Fibroblast of skin of scalp (primary cell): ENCODE measurements around the gene CDK4.
"Not testable (repeated sequence)": the region's sequence is repeated elsewhere in the genome, so short reads cannot be mapped to it uniquely, and the experiment has no call there.

ENCODE experiments used
- DNase-seq: peaks from one replicate; pipeline ENCODE4 v3.0.0-alpha.2; 2013

The CDK4 gene

DNA sequence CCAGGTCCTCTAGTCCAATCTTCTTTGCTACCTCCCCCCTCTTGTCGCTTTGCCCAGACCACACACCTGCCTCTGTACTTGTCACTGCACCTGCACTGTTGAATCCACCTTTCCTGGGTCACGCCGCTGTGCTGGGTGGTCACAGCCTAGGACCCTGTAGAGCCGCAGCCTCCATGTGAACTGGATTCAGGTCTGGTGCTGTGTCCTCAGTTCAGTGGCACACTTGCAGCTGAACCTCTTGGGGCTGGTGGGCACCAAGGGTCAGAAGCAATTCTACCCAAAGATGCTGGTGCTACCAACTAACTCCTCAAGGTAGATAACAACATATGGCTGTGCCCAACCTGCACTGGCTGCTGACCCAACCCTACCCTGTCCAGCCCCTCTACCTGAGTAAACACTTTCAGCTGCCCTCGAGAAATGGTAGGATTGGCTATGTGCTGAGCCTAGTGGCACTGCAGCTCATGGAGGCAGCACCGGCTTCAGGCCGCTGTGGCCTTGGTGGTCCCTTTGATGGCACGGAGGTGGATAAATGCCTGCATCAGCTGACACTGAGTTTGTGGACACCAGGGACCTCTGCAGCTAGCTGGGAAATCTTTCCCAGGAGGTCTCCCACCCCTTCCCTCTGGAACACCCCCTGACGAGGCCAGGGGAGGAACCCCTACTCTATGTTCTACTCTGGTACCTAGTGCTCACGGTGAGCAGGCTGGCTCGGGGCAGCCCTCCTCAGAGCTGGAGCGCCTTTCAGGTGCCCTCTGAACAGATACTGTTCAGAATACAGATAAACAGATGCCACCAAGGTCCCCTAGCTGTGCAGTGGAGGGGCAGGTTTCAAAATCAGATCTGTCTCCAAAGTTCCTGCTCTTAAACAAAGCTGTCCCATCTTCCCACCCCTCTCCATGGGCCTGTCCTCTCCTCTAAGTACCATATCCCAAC lies 27.8 kb downstream of the CDK4 start:
- no peak for DNase-seq

- DNase-seq = no peak
Measured at GRCh38 chr12:57723630-57723962, 28.5 kb downstream of the CDK4 start.

DNA sequence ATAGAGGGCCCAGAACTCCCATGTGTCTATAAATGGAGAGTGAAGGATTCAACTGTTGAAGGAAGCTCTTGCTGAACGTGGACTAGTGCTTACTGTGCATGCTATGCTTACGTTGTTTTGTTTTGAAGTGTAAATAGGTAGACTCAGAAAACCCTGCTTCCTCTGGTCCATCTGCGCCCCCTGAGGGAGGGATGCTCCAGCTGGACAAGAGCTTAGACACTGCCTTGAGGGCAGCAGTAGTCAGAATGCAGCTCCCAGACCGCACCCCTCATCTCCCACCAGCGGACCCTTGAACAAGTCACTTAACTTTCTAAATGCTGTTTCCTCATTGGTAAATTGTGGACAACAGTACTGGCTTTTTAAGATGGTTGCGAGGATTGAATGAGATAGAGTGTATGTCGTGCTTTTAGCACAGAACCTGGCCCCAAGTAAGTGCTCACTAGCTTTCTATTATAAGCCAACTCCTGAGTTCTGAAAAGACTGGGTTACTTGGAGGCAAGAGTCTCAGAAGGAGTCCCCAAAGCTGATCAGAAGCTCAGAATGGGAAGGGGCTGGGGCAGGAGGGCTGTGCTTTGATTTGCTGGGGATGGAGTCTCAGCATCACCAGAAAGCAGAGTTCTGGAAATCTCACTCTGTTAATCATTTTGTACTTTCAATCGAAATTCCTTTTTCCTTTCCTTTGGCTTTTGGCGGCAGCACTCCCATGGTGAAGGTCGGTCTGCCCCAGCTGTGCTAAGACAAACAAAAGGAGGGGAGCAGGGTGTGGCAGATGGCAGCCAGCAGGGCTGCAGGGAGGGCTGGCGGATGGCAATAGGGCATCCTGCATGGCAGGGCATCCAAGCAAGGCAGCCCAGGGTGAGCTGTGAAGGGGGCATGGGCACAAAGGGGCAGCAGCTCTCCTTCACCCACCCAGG lies 29.1 kb downstream of the CDK4 start:
- DNase-seq = no peak

- not testable (repeated sequence) for DNase-seq
Measured at GRCh38 chr12:57721846-57722608, 30.1 kb downstream of the CDK4 start.

DNA sequence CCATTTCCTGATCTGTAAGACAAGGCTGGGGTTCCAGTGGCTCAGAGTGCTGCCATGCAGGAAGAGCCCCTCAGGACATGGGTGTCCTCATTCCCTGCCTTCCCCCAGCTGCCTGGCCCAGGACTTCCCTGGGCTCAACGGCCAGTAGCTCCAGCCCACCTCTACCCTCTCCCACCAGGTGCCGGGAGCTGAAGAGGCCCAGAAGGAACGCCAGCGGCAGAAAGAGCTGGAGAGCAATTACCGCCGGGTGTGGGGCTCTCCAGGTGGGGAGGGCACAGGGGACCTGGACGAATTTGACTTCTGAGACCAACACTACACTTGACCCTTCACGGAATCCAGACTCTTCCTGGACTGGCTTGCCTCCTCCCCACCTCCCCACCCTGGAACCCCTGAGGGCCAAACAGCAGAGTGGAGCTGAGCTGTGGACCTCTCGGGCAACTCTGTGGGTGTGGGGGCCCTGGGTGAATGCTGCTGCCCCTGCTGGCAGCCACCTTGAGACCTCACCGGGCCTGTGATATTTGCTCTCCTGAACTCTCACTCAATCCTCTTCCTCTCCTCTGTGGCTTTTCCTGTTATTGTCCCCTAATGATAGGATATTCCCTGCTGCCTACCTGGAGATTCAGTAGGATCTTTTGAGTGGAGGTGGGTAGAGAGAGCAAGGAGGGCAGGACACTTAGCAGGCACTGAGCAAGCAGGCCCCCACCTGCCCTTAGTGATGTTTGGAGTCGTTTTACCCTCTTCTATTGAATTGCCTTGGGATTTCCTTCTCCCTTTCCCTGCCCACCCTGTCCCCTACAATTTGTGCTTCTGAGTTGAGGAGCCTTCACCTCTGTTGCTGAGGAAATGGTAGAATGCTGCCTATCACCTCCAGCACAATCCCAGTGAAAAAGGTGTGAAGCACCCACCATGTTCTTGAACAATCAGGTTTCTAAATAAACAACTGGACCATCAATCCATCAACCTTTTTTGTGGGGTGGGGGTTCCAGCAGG lies 31.2 kb downstream of the CDK4 start:
- no peak for DNase-seq

DNA sequence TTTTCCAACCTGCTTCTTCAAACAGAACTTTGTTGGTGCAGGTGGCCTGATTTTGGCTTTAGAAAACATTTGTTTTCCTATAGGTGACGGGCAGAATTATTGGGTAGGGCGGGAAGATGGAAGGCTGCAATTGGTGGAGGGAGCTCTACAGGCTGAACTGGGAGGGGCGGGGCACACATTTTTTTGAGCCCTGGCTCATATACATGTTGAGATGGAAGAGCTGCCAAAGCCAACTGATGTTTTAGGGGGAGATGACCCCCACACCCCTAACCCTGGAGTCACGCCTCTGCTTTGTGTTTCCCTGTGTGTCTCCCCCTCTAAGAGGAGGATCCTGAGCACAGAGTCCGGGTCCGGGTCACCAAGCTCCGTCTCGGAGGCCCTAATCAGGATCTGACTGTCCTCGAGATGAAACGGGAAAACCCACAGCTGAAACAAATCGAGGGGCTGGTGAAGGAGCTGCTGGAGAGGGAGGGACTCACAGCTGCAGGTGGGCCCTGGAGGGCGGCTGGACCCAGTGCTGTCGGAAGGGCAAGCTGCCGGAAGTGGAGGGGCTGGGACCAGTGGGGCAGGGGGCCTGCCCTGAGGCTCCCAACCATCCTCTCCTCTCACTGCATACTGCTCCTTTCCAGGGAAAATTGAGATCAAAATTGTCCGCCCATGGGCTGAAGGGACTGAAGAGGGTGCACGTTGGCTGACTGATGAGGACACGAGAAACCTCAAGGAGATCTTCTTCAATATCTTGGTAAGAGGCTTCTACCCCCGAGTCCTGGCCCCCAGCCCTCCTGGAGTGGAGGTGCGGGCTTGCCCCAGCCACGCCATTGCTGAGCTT lies 32.1 kb downstream of the CDK4 start:
- DNase-seq = no peak

- DNase-seq = no peak
Measured at GRCh38 chr12:57718641-57719528, 33.2 kb downstream of the CDK4 start.

- no peak for DNase-seq
Measured at GRCh38 chr12:57717846-57718640, 34.1 kb downstream of the CDK4 start.

DNA sequence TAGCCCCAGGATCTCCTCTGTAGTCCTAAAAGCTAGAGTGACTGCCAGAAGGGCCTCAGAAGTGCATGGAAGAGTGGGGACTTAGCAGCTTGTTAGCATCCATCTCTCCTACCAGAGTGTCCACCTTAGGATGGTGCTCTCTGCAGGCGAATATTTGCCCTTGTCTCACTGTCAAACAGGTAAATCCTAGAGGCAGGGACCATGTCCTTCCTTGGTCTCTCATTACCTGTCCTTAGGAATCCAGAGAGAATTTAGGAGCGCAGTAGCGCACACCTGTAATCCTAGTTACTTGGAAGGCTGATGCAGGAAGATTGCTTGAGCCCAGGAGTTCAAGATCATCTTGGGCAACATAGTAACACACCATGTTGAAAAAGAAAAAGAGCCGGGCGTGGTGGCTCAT lies 35.0 kb downstream of the CDK4 start:
- no peak for DNase-seq

GRCh38 chr12:57716305-57716704 lies 35.8 kb downstream of the CDK4 start:
- DNase-seq = no peak

DNA sequence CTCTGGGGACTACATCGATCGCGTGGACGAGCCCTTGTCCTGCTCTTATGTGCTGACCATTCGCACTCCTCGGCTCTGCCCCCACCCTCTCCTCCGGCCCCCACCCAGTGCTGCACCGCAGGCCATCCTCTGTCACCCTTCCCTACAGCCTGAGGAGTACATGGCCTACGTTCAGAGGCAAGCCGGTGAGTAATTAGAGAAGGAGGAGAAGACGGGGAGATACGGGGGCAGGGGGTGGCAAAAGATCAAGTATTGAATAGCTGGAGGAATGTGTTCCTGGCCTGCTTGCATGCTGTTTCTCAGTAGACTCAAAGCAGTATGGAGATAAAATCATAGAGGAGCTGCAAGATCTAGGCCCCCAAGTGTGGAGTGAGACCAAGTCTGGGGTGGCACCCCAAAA lies 36.3 kb downstream of the CDK4 start:
- no peak for DNase-seq

GRCh38 chr12:57715036-57715748 lies 36.9 kb downstream of the CDK4 start:
- DNase-seq = not testable (repeated sequence)

- DNase-seq = no peak
Measured at GRCh38 chr12:57713209-57713608, 38.9 kb downstream of the CDK4 start.

- DNase-seq = no peak
Measured at GRCh38 chr12:57712701-57713100, 39.4 kb downstream of the CDK4 start.

DNA sequence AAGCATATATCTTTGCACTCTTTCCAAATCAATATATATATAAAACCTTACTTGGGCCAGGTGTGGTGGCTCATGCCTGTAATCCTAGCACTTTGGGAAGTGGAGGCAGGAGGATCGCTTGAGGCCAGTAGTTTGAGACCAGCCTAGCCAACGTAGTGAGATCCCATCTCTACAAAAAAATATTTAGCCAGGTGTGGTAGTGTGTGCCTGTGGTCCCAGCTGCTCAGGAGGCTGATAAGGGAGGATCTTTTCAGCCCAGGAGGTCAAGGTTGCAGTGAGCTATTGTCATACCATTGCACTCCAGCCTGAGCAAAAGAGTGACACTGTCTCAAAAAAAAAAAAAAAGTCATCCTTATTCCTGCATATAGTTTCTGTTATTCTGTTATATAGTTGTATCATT lies 43.8 kb downstream of the CDK4 start:
- no peak for DNase-seq

- no peak for DNase-seq
Measured at GRCh38 chr12:57707250-57707649, 44.9 kb downstream of the CDK4 start.

- DNase-seq = no peak
Measured at GRCh38 chr12:57700317-57700716, 51.8 kb downstream of the CDK4 start.

- DNase-seq = no peak
Measured at GRCh38 chr12:57698414-57698813, 53.7 kb downstream of the CDK4 start.
